Transverse colon (tissue), 4 donors: Measurements from ENCODE around the gene CGB5. TPM values are rescaled to one million over a fixed set of nuclear protein-coding genes. Genes with fewer than 3 reads are reported as not detected.

Experiments used
- DNase-seq: peaks from one replicate; pipeline ENCODE4 v3.0.0-alpha.2; 2019
- H3K27ac ChIP-seq, 4 donors: fragments of 200-600 bp; sonication (generic); 2 replicates each; pipeline ENCODE4 v1.5.1; 2016 to 2018; ENCODE audit warnings: inconsistent platforms in 4 of 4
- H3K27me3 ChIP-seq: fragments of 200-600 bp; sonication (generic); 2 replicates; pipeline ENCODE4 v1.5.1; 2017; ENCODE audit warnings: inconsistent platforms
- H3K36me3 ChIP-seq, 4 donors: fragments of 200-600 bp; sonication (generic); 2 replicates each; pipeline ENCODE4 v1.5.1; 2017 to 2019; ENCODE audit warnings: inconsistent platforms in 4 of 4
- H3K4me1 ChIP-seq, 4 donors: fragments of 200-600 bp; sonication (generic); 2 replicates each; pipeline ENCODE4 v1.5.1; 2017 to 2020; ENCODE audit warnings: inconsistent platforms in 4 of 4
- H3K4me3 ChIP-seq, 4 donors: fragments of 200-600 bp; sonication (generic); 1 replicate in 1 of 4; 2 replicates in 3 of 4; pipeline versions ENCODE4 v1.5.1 to v1.6.1; 2017 to 2019; ENCODE audit warnings: inconsistent platforms in 4 of 4
- H3K9me3 ChIP-seq, 2 donors: fragments of 200-600 bp; sonication (generic); 2 replicates each; pipeline ENCODE4 v1.5.1; 2017 to 2019; ENCODE audit warnings: inconsistent platforms in 2 of 2
- EP300 ChIP-seq: sonication (generic); formaldehyde crosslinking; IDR thresholded peaks from one replicate; pipeline ENCODE4 v1.6.1; 2017; ENCODE audit warnings: antibody characterized with exemption, low read depth
- POLR2A ChIP-seq: fragments of 450-650 bp; IDR thresholded peaks from one replicate; pipeline ENCODE4 v1.6.1; 2016; ENCODE audit warnings: antibody characterized with exemption, mild to moderate bottlenecking, moderate library complexity
- POLR2AphosphoS5 ChIP-seq, 3 donors: sonication (generic); formaldehyde crosslinking; IDR thresholded peaks; one replicate each; pipeline ENCODE4 v1.6.1; 2016; ENCODE audit warnings: antibody characterized with exemption in 3 of 3
- WGBS, 2 donors: methylation state at CpG; one replicate each; pipeline ENCODE4 v1.1.5; 2018; ENCODE audit warnings: low coverage in 1 of 2; 5-methylcytosine and 5-hydroxymethylcytosine counted together
- in situ Hi-C, 4 donors: fragments of 200-750 bp; cut with MboI; loops; one replicate each; pipeline versions ENCODE4 v1.15.0 to v1.15.1; 2017; ENCODE audit warnings: low sequenced_read_pairs in 3 of 4, low pct_ligation_motif_present in 1 of 4, low pct_unique_long_range_greater_than_20kb in 1 of 4
- intact Hi-C: fragments of 100-400 bp; cut with DNase I; formaldehyde crosslinking; loops from one replicate; pipeline ENCODE4 v1.15.1; 2023; ENCODE audit warnings: low total_unique reads
- total RNA-seq, 4 donors: library from RNA; depleted of rRNA; stranded (reverse); fragments of >200 nt; gene quantifications; one replicate each; pipeline ENCODE4 v1.1.0, GENCODE V29; 2016
- TF ChIP-seq, protein P1 (sequence below), 5 experiments: fragments of 200-600 bp in 3 of 5; fragments of 450-650 bp in 2 of 5; sonication (generic) in 3 of 5; IDR thresholded peaks; 1 replicate in 2 of 5; 2 replicates in 3 of 5; pipeline ENCODE4 v1.5.1; 2016 to 2017; ENCODE audit warnings: antibody characterized with exemption in 5 of 5, inconsistent platforms in 3 of 5, mild to moderate bottlenecking in 2 of 5, moderate library complexity in 1 of 5

Gene CGB5
- total RNA-seq, 4 donors from 2014 or later: not detected

DNA sequence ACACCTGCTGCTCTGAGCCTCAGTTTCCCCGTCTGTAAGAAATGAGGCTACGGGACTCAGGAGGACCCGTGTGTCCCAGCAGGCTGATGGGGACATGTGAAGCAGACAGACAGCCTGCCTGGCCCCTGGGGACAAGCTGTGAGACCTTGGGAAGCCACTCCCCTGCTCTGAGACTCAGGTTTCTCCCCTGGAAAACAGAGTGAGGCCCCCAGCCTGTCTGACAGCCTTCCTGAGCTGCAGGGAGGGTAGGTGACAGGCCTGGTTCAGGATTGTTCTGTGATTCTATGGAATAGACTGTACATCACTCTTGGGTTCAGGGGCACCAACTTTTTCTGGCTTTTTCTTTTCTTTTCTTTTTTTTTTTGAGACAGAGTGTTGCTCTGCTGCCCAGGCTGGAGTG, 23.9 kb downstream of the CGB5 start:
- Histone ChIP-seq H3K4me3 (no peak overlapping the region), H3K36me3 (no peaks in the 10 kb centered on the region), H3K27me3 (peaks cover 100% of the 10 kb centered on the region), H3K9me3 (no peaks in the 10 kb centered on the region), H3K4me1 (peaks cover 0 to 17% (median 12%) of the 10 kb centered on the region in 4 donors), H3K27ac (no peak overlapping the region)
- TF ChIP-seq POLR2A (no peak), POLR2AphosphoS5 (IDR thresholded peaks at IDR 0.05) (no peak), EP300 (no peak)
- TF ChIP-seq, protein P1, sequence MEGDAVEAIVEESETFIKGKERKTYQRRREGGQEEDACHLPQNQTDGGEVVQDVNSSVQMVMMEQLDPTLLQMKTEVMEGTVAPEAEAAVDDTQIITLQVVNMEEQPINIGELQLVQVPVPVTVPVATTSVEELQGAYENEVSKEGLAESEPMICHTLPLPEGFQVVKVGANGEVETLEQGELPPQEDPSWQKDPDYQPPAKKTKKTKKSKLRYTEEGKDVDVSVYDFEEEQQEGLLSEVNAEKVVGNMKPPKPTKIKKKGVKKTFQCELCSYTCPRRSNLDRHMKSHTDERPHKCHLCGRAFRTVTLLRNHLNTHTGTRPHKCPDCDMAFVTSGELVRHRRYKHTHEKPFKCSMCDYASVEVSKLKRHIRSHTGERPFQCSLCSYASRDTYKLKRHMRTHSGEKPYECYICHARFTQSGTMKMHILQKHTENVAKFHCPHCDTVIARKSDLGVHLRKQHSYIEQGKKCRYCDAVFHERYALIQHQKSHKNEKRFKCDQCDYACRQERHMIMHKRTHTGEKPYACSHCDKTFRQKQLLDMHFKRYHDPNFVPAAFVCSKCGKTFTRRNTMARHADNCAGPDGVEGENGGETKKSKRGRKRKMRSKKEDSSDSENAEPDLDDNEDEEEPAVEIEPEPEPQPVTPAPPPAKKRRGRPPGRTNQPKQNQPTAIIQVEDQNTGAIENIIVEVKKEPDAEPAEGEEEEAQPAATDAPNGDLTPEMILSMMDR (IDR thresholded peaks at IDR 0.05): no peak
- no peak for DNase-seq
- intact Hi-C loops (no loop called here), in situ Hi-C loops (no loop called here)
- 52 to 80% methylated on average over 1 to 3 of the region's 3 CpGs for WGBS, 2 donors

DNA sequence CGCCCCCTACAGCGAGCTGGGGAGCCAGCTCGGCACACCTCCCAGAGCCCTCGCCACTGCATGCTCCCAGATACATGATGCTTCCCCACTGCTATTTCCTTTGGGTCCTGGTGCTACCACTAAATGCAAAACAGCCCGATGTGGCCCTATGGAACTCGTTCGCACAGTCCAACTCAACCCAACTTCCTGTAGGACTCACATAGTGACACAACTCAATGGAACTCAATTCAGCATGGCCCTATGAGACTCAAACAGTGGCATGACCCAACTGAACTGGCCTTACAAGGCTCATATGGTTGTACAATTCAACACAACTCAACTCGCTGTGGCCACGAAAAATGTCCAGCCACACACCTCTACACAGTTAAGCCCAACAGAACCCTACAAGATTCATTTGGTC, 25.4 kb downstream of the CGB5 start:
- H3K9me3 ChIP-seq: no peaks in the 10 kb centered on the region
- in situ Hi-C loops: no loop called here
- H3K27me3 ChIP-seq: peaks cover 100% of the 10 kb centered on the region
- H3K4me1 ChIP-seq: peaks cover 0 to 17% (median 12%) of the 10 kb centered on the region in 4 donors
- TF ChIP-seq EP300 (no peak), POLR2AphosphoS5 (IDR thresholded peaks at IDR 0.05) (no peak), POLR2A (no peak)
- TF ChIP-seq, protein P1 (IDR thresholded peaks at IDR 0.05): no peak
- DNase-seq: no peak
- no peaks in the 10 kb centered on the region for H3K36me3 ChIP-seq
- H3K4me3 ChIP-seq: no peak overlapping the region
- no peak overlapping the region for H3K27ac ChIP-seq
- WGBS, 2 donors: 92% methylated on average over 9 of the region's 9 CpGs; no CpG with 5 or more reads in 1 of the 2 donors
- intact Hi-C loops: no loop called here

DNA sequence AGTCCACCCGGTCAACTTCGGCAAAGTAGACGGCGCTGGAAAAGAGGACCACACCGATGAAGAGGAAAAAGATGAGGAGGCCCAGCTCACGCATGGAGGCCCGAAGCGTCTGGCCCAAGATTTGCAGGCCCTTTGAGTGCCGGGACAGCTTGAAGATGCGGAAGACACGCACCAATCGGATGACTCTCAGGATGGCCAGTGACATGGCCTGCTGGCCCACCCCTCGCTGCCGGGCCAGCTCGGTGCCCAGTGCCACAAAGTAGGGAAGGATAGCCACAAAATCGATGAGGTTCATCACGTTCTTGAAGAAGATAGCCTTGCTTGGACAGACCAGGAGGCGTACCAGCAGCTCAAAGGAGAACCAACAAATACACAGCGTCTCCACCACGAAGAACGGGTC, 26.8 kb downstream of the CGB5 start:
- Histone ChIP-seq H3K27me3 (peaks cover 93% of the 10 kb centered on the region), H3K4me1 (peaks cover 0 to 8% (median 3%) of the 10 kb centered on the region in 4 donors), H3K36me3 (no peaks in the 10 kb centered on the region), H3K4me3 (no peak overlapping the region), H3K27ac (no peak overlapping the region), H3K9me3 (no peaks in the 10 kb centered on the region)
- intact Hi-C loops (no loop called here), in situ Hi-C loops (no loop called here)
- TF ChIP-seq EP300 (no peak), POLR2A (no peak), POLR2AphosphoS5 (IDR thresholded peaks at IDR 0.05) (no peak)
- TF ChIP-seq, protein P1 (IDR thresholded peaks at IDR 0.05): no peak
- 93% methylated on average over 13 to 21 of the region's 21 CpGs for WGBS, 2 donors
- DNase-seq: no peak

DNA sequence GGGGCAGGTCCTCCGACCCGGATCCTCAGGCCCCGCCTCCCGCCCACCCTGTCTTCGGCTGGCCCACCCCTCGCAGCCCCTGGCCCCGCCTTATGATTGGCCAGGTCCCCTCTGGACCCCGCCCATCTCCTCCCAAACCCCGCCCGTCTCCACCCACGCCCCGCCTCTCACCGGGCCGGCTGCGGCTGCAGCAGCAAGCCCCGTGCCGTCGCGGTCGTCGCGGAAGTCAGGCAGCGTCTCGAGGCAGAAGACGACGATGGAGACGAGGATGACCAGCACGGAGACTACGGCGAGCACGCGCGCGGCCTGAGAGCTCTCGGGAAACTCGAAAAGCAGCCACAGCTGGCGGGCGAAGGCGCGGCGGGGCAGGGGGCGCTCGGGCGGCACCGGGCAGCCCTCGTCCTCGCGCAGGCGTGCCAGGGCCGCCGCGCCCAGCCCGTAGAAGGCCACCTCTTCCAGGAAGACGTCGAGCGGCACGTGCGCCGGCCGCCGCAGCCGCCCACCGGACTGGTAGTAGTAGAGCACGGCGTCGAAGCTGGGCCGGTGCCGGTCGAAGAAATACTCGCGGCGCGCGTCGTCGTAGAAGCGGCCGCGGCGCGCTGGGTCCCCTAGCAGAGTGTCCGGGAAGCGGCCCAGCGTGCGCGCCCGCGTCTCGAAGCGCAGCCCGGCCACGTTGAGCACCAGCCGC, 28.4 kb downstream of the CGB5 start:
- H3K27ac ChIP-seq: no peak overlapping the region
- no peaks in the 10 kb centered on the region for H3K9me3 ChIP-seq
- 22% methylated on average over 29 of the region's 93 CpGs; no CpG with 5 or more reads in 1 of the 2 donors for WGBS, 2 donors
- intact Hi-C loops (no loop called here), in situ Hi-C loops (no loop called here)
- peaks cover 77% of the 10 kb centered on the region for H3K27me3 ChIP-seq
- peak overlapping the region in 1 of 4 donors; percentile 7 for H3K4me3 ChIP-seq
- H3K36me3 ChIP-seq: no peaks in the 10 kb centered on the region
- TF ChIP-seq POLR2AphosphoS5 (IDR thresholded peaks at IDR 0.05) (no peak), EP300 (no peak), POLR2A (no peak)
- TF ChIP-seq, protein P1 (IDR thresholded peaks at IDR 0.05): no peak
- peaks cover 0 to 8% (median 2%) of the 10 kb centered on the region in 4 donors for H3K4me1 ChIP-seq
- no peak for DNase-seq
